ENCODE measurements around the gene TGM2.

Gene TGM2

DNA sequence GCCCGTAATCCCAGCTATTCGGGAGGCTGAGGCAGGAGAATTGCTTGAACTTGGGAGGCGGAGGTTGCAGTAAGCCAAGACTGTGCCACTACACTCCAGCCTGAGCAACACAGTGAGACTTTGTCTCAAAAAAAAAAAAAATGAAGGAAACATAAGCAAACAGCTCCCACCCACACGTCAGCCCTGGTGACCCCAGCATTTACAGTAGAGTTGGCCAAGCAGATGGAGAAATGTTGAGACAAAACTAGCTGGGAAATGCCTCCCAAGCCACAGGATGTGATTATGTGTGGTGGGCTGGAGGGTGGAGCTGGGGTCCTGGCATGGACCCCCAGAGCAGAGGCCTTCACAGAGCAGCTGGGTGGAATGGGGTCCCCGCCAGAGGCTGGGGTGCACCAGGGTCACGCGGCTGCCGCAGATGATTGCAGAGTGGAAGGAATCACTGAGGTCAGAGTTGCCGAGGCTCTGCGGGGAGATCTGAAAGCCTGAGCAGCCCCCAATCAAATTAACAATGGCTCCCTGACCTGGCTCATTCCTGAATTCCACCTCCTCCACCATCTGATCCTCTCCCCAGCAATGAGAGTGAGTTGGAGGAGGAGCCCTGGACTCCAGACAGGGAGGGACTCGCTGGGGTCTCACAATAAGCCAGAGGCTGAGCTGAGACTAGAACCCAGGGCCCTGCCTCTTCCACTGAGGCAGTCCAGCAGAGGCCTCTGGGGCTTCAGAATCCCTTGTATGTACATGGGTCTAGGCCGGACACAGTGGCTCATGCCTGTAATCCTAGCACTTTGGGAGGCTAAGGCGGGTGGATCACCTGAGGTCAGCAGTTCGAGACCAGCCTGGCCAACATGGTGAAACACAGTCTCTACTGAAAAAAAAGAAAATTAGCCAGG is 34.7 kb upstream of the TGM2 start:
- in situ Hi-C loops (cut with HindIII; ENCODE audit: low sequenced_read_pairs): no loop called here

DNA sequence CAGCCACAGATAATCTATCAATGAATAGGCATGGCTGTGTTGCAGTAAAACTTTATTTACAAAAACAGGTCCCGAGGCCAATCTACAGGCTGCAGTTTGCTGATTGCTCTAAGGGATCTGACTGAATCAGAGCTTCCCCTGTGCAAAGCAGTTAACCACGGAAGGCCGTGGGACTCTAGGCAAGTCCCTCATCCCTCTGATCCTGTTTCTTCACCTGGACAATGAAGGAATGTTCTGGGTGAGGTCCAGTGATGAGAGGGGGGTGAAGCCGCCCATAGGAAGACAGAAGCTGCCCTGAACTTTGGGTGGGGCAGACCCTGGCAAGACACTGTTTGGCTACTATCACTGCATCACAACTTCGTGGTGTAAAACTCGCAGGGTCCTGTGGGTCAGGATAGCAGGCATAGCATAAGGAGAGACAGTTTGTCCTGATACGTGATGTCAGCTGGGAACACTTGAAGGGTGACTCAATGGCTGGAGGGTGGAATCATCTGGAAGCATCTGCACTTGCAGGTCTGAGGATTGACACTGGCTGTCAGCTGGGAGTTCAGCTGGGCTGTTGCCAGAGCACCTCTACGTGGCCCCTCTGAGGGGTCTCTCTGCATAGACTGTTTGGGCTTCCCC is 33.3 kb upstream of the TGM2 start:
- in situ Hi-C loops (cut with HindIII; ENCODE audit: low sequenced_read_pairs): no loop called here

DNA sequence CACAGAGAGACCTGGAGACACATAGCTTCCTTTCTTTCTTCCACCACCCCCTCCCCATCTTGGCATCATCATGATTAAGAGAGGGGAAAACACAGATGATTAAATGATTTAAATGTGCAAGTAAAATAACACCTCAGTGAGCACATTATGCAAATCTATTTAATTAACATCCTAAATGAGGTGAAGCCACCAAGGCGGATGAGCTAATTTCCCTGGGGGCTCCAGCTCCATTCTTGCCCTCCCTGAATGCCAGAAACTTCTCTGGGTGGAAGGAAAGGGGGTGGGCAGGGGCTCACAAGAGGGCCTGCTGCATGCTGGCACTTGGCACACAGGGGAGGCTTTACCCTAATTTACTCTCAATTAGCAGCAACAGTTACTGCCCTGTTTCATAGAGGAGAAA is 32.5 kb upstream of the TGM2 start:
- in situ Hi-C loops (cut with HindIII; ENCODE audit: low sequenced_read_pairs): no loop called here

DNA sequence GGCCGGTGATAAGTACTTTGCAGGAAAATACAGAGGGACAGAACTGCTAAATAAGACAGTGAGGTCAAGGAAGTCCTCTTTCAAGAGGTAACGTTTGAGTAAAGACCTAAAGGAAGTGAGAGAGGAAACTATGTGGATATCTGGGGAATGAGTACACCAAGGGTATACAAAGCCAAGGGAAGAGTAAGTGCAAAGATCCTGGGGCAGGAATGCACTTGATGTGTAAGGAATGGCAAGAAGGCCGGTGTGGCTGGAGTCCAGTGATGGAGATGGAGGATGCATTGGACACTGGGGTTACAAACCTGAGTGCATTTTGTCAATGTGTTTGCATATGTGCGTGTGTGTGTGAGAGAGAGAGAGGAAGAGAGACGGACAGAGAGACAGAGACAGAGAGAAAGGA is 32.1 kb upstream of the TGM2 start:
- in situ Hi-C loops (cut with HindIII; ENCODE audit: low sequenced_read_pairs): no loop called here

DNA sequence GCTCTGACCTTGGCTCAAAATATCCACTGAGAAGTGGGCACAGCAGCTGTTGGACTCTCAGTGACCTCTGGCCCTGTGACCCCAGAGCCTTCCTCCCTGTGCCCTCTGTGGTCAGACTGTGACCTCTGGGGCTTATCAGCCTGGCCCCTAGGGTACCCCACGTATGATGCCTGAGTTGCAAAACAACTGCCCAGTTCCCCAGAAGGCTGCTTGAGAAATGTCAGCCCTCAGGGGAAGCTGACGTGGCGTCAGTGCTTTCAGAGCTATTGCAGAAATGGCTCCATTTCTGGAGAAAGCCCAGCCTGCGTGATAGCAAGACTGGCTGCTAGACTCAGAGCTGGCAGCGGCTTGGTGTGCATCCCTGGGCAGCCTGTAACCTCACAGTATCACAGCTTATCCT is 31.5 kb upstream of the TGM2 start:
- in situ Hi-C loops (cut with HindIII; ENCODE audit: low sequenced_read_pairs): no loop called here

DNA sequence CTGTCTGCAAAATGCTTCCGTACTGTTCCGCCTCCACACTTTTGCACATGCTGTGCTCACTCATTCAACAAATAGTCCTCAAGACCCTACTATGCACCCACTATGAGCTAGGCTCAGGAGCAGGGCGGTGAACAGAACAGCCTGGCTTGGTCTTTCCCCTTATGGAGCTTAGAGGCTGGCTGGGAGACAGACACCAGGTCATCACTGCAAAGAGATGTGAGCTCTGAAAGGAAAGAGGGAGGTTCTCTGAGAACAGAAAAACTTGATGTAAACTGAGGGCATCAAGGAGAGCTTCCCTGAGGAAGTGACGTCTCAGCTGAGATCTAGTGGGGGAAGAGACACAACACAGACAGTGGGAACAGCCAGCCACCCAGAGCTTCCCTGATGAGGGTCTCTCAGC is 31.0 kb upstream of the TGM2 start:
- in situ Hi-C loops (cut with HindIII; ENCODE audit: low sequenced_read_pairs): no loop called here

DNA sequence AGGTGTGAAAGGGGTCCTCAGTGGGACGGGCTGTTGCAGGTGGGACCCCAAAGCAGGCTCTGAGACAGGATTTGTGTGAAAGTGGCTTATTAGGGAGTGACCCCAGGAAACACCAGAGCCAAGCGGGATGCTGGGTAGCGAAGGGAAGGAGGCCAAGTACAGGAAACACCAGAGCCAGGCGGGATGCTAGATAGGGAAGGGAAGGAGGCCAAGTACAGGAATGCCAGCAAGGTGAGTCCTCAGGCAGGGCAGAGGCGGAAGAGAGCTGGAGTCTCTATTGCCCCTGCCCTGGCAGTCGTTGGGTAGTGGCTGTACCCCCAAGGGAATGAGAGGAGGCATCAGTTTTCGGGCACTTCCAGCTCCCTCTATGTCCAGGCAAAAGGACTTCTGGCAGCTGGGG is 30.5 kb upstream of the TGM2 start:
- in situ Hi-C loops (cut with HindIII; ENCODE audit: low sequenced_read_pairs): no loop called here

DNA sequence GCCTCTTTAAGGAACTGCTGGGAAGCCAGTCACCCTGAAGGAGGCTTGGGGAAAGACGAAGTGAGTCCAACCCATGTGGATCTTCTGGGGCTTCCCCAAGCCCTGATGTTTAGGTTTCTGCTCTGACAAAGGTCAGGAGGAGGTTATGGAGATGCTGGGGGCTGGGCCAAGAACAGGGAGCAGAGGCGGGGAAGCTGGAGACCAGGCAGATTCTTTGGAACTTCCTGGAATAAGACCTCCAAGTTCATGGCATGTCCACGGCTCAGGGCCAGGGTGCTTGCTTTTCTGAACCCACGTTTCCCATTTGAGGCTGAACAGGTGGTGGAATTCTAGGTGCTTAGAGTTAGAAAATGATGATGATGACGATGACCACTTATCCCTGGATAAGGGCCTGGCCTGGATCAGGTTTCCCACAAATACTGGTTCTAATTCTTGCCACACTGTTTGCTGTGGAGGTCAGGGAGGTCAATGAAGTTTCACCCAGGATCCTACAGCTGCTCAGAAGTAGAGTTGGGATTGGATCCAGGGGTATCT is 30.0 kb upstream of the TGM2 start:
- in situ Hi-C loops (cut with HindIII; ENCODE audit: low sequenced_read_pairs): loop anchor here (5.0 kb wide), 1 partner anchor 67 kb away; the partner anchor contains the start of gene KIAA1755

DNA sequence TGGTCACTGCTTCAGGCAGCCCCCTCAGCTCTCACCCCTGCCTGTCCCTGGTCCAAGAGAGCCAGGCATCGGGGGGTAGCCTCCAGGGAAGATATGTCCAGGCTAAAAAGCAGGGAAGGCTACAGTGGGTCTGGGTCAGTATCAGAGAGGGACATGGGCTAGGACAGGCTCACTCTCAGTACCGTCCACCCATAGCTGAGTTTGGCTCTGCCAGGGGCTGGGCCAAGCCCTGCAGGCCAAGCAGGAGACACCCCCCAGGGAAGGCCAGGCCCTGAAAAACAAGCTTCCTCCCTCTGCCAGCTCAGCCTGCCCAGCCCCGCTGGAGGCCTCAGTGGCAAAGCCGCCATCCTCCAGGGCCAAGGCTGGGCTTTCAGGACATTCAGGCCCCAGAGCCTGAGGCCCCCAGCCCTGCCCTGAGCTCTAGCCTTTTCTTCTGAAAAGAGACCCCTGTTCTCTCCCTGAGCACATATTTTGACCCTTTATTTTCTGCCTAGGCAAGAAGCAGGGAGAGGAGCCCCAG is 28.6 kb upstream of the TGM2 start:
- in situ Hi-C loops (cut with HindIII; ENCODE audit: low sequenced_read_pairs): loop anchor here (5.0 kb wide), 1 partner anchor 69 kb away; the partner anchor contains the start of gene KIAA1755

DNA sequence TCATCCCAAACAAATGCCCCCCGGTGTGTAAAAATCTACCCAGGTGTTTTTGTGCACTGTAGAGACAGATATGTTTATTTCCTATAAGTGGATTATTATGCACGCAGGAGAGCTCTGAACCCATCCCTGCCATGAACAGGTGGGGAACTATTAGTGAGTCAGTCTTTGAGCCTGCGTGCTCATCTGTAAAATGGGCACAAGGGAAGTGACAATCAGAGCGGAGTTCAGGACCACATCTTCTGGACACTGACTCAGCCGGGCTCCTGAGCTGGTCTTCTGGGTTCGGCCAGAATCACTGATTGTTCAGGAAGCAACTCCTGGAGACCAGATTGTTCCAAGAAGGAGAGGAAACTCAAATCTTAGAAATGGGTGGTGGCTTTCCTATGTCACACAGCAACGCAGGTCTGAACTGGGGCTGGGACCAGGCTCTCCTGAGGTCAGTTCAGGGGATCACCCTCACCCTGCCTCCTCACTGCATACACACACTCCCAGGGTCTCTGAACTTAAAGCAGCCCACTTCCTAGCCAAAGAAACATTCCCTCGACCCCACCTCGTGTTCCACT is 27.3 kb upstream of the TGM2 start:
- in situ Hi-C loops (cut with HindIII; ENCODE audit: low sequenced_read_pairs): loop anchor here (5.0 kb wide), 1 partner anchor 70 kb away; the partner anchor contains the start of gene KIAA1755

DNA sequence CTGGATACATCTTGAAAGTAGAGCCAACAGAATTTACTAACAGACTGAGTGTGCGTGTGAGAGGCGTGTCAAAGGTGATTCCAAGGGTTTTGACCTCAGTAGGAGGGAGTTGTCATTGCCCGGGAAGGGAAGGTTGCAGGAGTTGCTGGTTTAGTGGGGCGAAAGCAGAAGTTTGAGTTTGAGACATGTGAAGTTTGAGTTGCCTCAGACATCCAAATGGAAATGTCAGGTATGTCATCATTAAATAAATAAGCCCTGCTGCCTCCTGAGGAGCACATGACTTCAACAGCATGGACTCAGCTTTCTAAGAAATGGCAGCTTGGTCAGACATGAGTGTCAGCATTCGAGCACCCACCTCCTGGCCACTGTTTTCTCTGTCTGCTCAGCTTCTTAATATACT is 26.6 kb upstream of the TGM2 start:
- in situ Hi-C loops (cut with HindIII; ENCODE audit: low sequenced_read_pairs): loop anchor here (5.0 kb wide), 1 partner anchor 71 kb away; the partner anchor contains the start of gene KIAA1755

DNA sequence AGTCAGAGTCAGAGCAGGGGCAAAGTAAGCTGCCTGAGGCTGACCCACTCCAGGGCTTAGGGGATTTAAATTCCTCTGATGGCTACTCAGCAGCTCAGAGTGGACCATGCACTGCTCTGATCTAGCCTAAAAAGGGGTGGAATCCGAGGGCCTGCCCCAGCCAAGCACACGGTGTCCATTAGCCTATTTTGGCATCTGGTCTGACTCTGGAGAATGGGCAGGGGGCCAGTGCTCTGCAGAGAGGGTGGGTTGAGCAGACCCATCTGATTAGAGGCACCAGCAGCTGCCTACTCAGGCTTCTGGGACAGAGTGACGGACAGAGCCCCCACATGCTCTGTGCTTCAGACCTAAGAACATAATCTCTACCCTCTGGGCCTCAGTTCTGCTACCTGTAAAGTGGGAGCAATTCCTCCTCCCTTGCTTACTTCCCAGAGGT is 25.9 kb upstream of the TGM2 start:
- in situ Hi-C loops (cut with HindIII; ENCODE audit: low sequenced_read_pairs): loop anchor here (5.0 kb wide), 1 partner anchor 71 kb away; the partner anchor contains the start of gene KIAA1755

DNA sequence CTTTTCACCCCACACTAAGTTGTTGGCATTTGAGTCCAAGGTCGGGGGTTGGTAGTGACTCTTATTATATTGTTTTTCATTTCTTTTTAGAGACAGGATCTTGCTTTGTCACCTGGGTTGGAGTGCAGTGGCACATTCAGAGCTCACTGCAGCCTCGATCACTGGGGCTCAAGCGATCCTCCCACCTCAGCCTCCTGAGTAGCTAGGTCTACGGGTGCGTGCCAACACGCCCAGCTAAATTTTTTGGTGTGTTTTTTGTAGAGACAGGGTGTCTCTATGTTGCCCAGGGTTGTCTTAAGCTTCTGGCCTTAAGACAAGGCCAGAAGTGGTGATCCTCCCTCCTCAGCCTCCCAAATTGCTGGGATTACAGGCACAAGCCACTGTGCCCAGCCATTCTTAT is 25.1 kb upstream of the TGM2 start:
- in situ Hi-C loops (cut with HindIII; ENCODE audit: low sequenced_read_pairs): loop anchor here (5.0 kb wide), 1 partner anchor 72 kb away; the partner anchor contains the start of gene KIAA1755

DNA sequence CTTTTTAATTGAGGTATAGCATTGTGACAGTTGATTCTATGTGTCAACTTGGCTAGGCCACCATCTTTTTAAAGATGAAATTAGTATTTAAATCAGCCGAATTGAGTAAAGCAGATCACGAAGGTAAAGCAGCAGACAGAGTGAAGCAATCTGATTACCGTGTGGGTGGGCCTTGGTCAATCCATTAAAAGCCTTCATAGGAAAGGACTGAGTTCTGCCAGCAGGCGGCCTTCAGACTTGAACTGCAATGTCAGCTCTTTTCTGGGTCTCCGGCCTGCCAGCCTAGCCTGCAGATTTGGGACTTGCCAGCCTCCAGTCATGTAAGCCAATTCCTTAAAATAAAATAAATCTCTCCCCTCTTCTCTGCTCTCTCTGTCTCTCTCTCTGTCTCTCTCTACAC is 22.4 kb upstream of the TGM2 start:
- in situ Hi-C loops (cut with HindIII; ENCODE audit: low sequenced_read_pairs): no loop called here

DNA sequence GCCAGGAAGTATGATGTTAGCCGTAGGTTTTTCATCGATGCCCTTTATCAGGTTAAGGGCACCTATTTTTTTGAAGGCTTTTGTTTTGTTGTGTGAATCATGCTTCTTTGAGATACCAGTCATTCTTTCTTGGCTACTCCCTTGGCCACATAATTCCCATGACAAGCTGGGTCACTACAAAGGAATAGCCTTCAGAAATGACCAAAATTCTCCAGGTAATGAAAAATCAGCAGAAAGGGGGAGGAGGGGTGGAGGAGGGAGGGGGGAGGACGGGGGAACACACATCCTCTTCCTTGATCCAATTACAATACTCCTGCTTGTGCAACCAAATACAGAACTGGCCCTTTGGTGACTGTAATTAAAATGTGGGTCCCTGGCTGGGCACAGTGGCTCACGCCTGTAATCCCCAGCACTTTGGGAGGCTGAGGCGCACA is 21.7 kb upstream of the TGM2 start:
- in situ Hi-C loops (cut with HindIII; ENCODE audit: low sequenced_read_pairs): no loop called here

DNA sequence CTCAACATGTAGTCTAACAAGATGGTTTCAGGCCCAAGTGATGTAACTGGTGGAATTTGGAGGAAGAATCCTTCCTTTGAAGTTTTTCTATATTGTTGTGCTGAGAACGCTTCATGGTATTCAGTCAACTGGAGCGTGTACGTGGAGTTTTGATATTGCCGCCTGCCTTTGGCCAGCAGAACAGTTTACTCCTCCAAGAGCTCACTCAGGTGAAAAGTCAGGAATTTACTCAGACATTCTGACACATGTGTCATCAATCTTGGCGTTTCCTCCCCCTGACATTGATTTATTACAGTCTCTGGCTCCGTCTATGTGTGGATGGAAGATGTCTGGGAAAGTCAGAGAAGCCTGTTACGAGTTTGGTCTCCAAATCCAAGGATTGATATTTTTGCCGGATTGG is 19.0 kb upstream of the TGM2 start:
- in situ Hi-C loops (cut with HindIII; ENCODE audit: low sequenced_read_pairs): no loop called here

DNA sequence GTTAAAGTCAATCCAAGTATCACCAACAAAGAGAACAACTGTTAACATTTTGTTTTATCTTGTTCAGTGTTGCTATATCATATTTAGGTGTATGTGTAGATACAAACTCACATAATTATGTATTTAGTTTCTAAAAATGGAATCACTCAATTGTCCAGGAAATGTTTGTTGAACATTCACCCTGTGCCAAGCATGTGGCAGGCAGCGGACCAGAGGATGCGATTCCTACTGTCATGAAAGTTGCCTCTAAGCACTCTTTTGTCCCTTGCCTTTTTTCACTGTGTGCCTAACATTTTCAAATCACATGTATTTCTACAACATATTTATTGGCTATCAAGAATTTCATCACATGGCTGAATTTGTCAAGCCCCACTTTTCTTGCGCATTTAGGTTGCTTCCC is 16.9 kb upstream of the TGM2 start:
- in situ Hi-C loops (cut with HindIII; ENCODE audit: low sequenced_read_pairs): no loop called here

DNA sequence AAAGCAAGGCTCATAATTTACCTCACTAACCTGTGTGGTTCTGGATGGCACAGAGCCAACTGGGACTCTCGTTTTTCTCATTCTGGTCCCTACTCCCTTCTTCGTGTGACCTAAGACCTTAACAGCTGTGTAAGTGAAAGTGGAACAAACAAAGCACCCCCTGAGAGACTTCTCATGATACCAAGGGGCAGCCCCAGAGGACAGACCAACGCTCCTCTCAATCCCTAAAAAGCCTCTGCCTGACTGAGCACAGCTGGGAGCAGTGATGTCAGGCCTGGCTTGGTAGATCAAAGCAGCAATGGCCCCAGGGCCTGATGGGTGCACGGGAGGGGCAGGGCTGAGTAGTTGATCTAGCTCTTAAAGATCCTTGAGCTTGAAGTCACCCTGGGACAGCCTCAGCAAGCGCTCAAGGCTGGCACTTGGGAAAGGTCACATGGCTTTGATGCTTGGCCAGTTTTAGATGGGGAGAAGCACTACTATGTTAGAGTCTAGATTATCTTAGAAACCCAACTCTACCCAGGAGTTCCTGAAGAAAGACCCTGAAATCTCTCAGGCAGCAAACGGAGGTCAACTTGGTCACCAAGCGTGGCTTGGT is 16.2 kb upstream of the TGM2 start:
- in situ Hi-C loops (cut with HindIII; ENCODE audit: low sequenced_read_pairs): no loop called here

DNA sequence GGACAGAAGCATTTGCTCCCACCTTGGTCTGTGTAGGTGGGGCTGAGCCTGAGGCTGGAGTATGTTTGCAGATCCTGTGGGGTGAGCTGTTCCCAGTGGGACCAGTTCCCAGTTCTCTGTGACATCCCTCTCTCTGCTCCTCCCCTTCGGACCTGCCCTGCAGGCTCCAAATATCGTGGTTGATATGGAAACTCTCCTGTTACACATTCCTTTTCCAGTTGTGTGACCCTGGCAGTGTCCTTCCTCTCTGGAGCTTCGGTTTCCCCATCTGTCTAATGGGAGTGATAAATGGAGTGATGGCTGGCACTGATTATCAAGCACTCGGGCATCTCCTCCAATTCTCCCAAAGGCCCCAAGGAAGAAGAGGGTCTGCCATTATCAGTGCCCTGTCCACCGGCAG is 15.7 kb upstream of the TGM2 start:
- in situ Hi-C loops (cut with HindIII; ENCODE audit: low sequenced_read_pairs): no loop called here

DNA sequence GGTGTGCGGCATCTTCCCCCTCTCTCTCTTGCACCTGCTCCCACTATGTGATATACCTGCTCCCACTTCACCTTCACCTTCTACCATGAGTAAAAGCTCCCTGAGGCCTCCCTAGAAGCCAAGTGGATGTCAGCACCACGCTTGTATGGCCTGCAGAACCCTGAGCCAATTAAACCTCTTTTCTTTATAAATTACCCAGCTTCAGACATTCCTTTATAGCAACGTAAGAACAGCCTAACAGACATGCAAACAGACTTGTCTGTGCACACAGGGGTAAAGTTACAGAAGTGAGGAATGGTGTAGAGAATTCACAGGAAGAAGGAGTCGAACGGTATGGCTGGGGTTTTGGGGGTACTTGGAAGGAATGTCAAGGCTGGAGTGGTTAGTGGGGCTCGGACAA is 14.8 kb upstream of the TGM2 start:
- in situ Hi-C loops (cut with HindIII; ENCODE audit: low sequenced_read_pairs): no loop called here

DNA sequence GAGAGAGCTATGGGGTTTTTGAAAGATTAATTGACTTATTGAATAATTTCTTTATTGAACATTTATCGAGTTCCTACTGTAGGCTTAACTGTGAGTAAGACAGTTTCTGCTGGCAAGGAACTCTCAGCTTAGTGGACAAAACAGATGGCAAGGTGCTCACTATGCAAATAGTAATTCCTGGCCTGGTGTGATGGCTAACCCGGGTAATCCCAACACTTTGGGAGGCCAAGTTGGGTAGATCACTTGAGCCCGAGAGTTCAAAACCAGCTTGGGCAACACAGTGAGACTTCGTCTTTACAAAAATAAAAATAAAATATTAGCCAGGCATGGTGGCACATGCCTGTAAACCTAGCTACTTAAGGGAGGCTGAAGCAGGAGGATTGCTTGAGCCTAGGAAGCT is 13.5 kb upstream of the TGM2 start:
- in situ Hi-C loops (cut with HindIII; ENCODE audit: low sequenced_read_pairs): no loop called here
